ENCODE results near the gene RNF144B. TPM values are rescaled to one million over a fixed set of nuclear protein-coding genes. Genes with fewer than 3 reads are reported as not detected.

Gene RNF144B
- total RNA-seq, 2 donors from 2014 or later: 4.2 to 4.4 TPM

DNA sequence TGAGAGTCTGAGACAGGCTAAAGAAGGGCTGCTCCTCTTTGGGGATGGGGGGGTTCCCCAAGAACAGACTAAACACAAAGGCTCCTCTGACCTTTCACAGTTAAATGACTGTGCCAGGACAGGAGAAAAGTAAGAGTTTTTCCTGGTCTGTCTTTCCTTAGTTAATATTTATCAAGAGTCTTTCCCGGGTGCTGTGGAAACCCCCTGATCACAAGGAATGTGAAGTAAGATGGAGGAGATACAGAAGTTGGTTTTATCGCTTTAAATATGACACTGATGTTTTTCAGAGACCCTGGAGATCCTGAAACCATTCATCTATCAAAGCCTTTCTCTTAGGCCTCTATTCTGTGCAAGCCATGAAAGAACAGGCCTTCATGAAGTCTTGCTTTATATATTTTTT lies 105.8 kb downstream of the RNF144B start:
- Histone ChIP-seq H3K9me3 (no peaks in the 10 kb centered on the region), H3K9ac (ENCODE audit: low read depth in 2 of 2, low read length in 2 of 2) (no peak overlapping the region), H3K27ac (no peak overlapping the region), H3K27me3 (no peaks in the 10 kb centered on the region), H3K4me1 (no peaks in the 10 kb centered on the region), H3K4me3 (no peak overlapping the region), H3K36me3 (no peaks in the 10 kb centered on the region)
- intact Hi-C loops (cut with DNase I): no loop called here
- TF ChIP-seq CTCF (IDR thresholded peaks at IDR 0.05): no peak
- DNase-seq: no peak

- no peaks in the 10 kb centered on the region for H3K9me3 ChIP-seq
- H3K4me1 ChIP-seq: no peaks in the 10 kb centered on the region
- no peak overlapping the region for H3K9ac ChIP-seq (ENCODE audit: low read depth in 2 of 2, low read length in 2 of 2)
- H3K4me3 ChIP-seq: no peak overlapping the region
- no peak overlapping the region for H3K27ac ChIP-seq
- no peaks in the 10 kb centered on the region for H3K36me3 ChIP-seq
- no peak for DNase-seq
- intact Hi-C loops (cut with DNase I): no loop called here
- TF ChIP-seq CTCF (IDR thresholded peaks at IDR 0.05): no peak
- no peaks in the 10 kb centered on the region for H3K27me3 ChIP-seq
Measured at GRCh38 chr6:18493382-18493891, 106.3 kb downstream of the RNF144B start.

GRCh38 chr6:18493925-18494324 lies 106.8 kb downstream of the RNF144B start:
- DNase-seq: no peak
- no peaks in the 10 kb centered on the region for H3K27me3 ChIP-seq
- H3K36me3 ChIP-seq: no peaks in the 10 kb centered on the region
- H3K4me3 ChIP-seq: no peak overlapping the region
- no peaks in the 10 kb centered on the region for H3K9me3 ChIP-seq
- no peak for TF ChIP-seq CTCF (IDR thresholded peaks at IDR 0.05)
- no peaks in the 10 kb centered on the region for H3K4me1 ChIP-seq
- H3K27ac ChIP-seq: no peak overlapping the region
- intact Hi-C loops (cut with DNase I): no loop called here
- H3K9ac ChIP-seq (ENCODE audit: low read depth in 2 of 2, low read length in 2 of 2): no peak overlapping the region

DNA sequence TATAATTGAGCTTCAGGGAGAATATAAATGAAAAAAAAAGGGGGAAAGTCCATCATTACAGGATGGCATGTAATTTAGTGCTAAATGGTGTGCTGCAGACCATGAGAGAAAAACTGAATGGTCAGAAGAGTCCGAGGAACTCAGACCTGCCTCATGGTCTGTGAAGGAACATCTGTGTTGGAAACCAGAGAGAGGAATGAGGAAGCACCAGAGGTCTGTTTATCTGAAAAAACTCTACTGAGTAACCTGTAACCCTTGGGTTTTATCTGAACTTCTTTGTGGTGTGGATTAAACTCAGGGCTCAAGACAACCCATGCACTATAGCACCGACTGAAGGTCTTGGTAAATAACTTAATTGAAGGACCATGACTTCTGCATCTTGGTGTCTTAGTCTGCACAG lies 108.1 kb downstream of the RNF144B start:
- Histone ChIP-seq H3K4me3 (no peak overlapping the region), H3K9me3 (no peaks in the 10 kb centered on the region), H3K4me1 (no peaks in the 10 kb centered on the region), H3K27me3 (no peaks in the 10 kb centered on the region), H3K9ac (ENCODE audit: low read depth in 2 of 2, low read length in 2 of 2) (no peak overlapping the region), H3K27ac (no peak overlapping the region), H3K36me3 (no peaks in the 10 kb centered on the region)
- no peak for DNase-seq
- no peak for TF ChIP-seq CTCF (IDR thresholded peaks at IDR 0.05)
- intact Hi-C loops (cut with DNase I): no loop called here

GRCh38 chr6:18496462-18496861 lies 109.3 kb downstream of the RNF144B start:
- Histone ChIP-seq H3K9ac (ENCODE audit: low read depth in 2 of 2, low read length in 2 of 2) (no peak overlapping the region), H3K4me3 (no peak overlapping the region), H3K9me3 (no peaks in the 10 kb centered on the region), H3K36me3 (no peaks in the 10 kb centered on the region), H3K27me3 (no peaks in the 10 kb centered on the region), H3K27ac (no peak overlapping the region), H3K4me1 (no peaks in the 10 kb centered on the region)
- intact Hi-C loops (cut with DNase I): no loop called here
- TF ChIP-seq CTCF (IDR thresholded peaks at IDR 0.05): no peak
- DNase-seq: no peak

DNA sequence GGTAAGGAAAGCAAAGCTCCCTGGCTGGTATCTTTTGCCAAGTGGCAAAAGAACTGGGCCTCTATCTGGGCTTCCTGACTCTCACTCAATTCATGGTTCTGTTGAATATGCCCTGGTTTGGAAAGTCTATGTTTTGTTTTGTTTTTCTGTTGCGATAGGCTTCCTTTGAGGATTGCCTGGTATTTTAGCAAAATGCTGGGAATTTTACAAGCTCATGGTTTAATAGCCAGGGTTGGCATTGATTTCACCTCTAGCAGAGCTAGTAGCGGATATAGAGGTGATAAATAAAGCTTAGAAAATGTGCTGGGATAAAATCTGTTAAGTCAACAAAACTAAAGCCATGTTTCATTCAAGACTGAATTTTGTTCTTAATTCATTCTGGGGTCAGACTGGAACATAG lies 109.9 kb downstream of the RNF144B start:
- H3K36me3 ChIP-seq: no peaks in the 10 kb centered on the region
- H3K9me3 ChIP-seq: no peaks in the 10 kb centered on the region
- H3K9ac ChIP-seq (ENCODE audit: low read depth in 2 of 2, low read length in 2 of 2): no peak overlapping the region
- TF ChIP-seq CTCF (IDR thresholded peaks at IDR 0.05): no peak
- no peak for DNase-seq
- H3K4me3 ChIP-seq: no peak overlapping the region
- intact Hi-C loops (cut with DNase I): no loop called here
- H3K27me3 ChIP-seq: no peaks in the 10 kb centered on the region
- no peaks in the 10 kb centered on the region for H3K4me1 ChIP-seq
- H3K27ac ChIP-seq: no peak overlapping the region

Data from colonic mucosa (tissue), 4 donors.